Limb (tissue), 2 donors: ENCODE data around the gene GALNT7.

Source experiments
- DNase-seq, 2 donors: peaks; one replicate each; pipeline ENCODE4 v3.0.0-alpha.2; 2016; ENCODE audit errors: extremely low spot score in 2 of 2

The GALNT7 gene

DNA sequence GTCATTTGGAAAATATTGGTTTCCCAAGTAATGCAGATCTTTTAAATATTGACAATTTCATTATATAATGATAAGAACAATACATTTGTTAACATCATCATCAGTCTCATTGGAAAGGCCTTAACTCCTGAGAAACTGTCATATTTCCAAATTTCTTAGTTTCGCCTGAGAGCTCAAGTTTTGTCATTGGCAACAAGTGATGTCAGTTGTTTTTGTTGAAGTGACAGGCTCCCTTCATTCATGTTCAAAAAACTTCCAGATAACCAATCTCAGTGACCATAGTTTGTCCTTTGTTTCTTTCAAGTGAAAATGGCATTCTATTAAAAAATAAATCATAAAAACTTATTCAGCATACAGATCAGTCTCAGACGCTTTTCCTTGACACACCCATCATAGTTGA, 93.8 kb downstream of the GALNT7 start:
- no peak for DNase-seq

DNA sequence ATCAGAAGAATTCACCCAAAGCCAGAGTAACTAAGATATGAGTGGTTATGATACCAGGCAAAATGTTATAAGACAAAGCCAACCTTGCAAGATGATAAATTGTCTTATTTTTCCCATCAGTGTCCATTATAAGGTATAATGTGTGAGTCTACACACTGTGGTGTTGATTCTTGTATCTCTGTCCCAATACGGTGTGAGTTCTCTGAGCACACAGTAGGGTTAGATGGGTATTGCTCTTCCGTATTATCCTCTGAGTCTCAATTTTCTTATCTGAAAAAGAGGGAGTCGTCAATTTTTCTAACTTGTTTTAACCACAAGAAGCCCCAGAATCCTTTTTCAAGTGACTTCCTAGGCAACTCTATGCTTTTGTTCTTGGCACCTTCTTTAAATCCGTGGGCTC, 95.6 kb downstream of the GALNT7 start:
- no peak for DNase-seq

DNA sequence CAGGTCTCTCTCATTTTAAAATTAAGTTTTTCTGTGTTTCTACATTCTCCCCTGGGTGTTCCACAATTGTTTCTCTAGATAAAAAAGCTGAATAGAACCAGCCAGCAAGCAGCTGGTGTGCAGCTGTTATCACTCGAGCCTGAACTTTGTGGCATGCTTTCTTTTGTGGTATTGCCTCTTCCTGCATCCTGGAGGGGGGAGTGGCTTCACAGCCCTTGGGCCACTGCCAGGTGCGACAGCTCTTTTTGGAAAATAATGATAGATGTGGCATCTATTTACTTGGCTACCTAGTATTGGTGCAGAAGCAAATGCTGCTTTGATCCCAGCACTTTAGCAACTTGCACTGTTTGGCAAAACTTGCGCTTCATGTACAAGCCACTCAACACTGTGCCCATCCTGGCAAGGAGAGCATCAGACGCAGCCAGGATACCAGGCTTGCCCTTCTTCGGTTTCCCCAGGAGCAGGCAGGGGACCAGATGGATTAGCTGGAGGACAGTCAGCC, 96.1 kb downstream of the GALNT7 start:
- peak; percentile 65 to 80 for DNase-seq

DNA sequence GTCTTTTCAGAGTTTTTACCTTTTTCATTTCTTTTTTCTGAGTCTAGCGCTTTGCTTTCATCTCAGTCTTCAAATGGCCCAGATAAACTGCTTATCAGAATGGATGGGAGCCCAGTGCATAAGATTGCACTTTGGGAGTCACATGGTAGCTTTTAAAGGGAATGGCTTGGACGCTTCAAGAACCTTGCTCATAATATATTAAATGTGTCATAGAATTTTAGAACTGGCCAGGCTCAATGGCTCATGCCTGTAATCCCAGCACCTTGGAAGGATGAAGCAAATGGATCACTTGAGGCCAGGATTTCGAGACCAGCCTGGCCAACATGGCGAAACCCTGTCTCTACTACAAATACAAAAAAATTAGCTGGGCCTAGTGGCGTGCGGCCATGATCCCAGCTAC, 97.1 kb downstream of the GALNT7 start:
- DNase-seq, result no peak

DNA sequence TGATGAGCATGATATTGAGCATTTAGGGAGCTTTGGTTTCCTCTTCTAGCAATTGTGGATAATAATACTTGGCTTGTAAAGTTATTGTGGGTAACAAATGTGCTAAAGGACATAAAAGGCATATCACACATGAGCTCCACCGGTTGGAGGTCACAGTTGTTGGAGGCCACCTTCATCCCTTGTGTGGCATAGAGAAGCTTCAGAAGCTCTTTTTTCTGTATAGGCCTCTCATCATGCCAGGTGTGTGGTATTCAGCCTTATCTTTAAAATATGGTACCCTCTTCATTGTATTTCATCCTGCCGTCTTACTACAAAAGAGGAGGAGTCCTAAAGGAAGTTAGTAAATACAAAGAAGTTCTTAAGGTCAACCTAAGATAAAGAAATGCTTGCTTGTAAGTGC, 99.1 kb downstream of the GALNT7 start:
- DNase-seq, result no peak

DNA sequence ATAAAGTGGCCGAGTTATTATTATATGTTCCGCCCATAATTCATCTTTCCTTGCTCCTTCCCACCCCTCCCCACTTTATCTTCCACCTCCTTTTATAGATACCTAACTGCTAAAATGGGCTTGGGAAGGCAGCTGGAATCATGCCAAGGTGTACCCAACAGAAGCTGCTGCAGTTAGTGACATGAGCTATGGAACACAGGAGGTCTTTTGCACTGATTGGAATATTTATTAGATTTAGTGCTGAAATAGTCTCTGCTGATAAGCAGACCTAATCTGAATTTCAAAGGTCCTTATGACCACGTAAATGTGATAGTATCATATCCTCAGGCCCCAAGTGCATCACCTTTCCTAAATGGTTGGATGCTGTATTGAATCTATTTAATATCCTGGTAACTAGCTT, 100.7 kb downstream of the GALNT7 start:
- no peak for DNase-seq

DNA sequence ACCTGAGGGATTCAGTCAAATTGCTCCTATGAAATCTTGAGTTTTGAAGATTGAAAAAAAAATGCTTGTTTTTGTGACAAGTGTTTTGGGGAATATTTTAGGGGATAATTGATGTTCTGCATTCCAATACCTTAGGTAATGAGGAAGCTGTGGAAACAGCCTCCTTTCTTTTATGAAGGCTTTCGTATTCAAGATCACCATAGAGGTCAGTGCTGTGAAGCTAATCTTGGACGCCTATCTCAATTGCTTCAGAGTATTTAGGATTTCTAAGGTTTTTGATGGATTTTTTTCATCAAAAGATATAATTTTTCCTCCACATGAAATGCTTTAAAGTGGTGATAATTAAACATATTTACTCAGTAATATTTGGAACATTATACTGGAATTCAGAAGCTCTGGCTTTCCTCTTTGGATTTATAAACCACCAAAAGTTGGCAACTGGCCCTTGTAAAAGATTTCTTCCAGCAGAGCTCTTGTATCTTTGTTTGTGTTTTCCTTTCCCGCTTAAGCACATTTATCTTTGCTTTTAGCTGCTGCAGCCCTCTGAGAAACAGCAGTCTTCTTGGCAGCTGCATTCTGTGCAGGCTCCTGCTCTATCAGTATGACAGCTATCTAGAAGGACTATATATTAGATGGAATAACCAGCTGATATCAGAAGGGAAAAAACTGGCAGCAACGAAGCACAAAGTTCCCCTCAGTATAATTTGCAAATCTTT, 101.9 kb downstream of the GALNT7 start:
- DNase-seq, result peak in 1 of 2 donors; percentile 59

DNA sequence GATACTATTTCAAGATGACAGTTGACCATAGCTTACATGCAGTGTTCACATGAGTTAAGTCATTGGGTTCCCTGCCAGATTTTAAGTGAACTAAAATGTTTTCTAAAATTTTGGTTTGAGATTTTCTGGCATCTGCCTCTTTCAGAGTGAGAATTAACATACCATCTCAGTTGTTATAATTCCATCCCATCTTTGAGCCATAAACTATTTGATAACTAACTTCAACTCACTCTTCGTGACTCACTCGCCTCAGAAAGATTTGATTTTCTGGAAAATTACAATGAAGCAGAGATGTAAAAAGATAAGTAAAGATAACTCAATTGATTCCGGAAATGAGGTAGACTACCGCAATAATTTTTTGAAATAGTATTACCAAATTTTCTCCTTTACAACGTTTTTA, 103.7 kb downstream of the GALNT7 start:
- DNase-seq, result no peak

DNA sequence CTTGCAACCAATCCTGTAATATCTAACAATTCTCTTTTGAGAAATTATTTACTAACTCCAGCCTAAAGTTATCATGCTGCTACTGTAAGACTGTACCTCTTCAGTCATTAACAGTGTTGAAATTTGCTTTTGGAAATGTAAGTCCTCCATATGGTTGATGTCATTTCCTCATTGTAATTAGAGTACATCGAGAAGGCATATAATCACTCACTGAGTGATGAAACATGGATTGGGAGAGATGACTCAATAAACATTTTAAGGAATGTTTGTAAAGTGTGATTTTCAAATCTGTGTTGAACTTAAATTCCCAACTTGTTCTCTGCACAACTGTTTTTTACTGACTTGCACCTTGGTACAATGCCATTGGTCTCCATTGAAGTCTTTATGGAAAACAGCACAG, 104.4 kb downstream of the GALNT7 start:
- DNase-seq, result no peak

DNA sequence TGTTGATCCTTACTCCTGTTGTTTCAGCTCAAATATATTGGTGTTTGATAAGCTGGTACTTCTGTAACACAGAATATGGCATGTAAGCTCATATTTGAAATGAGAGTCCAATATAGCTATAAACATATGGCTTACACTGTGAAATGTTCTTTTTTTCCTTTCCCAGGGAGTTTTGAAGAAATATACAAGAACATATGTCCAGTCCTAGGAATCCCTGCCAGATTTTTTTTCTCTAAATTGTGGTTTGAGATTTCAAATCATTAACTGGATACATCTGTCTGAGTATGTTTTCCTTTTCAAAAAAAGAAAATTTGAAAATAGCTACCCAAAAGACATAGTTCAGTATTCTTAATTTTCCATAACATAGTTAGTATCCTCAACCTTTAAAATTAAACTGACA, 105.3 kb downstream of the GALNT7 start:
- DNase-seq, result peak in 1 of 2 donors; percentile 30

DNA sequence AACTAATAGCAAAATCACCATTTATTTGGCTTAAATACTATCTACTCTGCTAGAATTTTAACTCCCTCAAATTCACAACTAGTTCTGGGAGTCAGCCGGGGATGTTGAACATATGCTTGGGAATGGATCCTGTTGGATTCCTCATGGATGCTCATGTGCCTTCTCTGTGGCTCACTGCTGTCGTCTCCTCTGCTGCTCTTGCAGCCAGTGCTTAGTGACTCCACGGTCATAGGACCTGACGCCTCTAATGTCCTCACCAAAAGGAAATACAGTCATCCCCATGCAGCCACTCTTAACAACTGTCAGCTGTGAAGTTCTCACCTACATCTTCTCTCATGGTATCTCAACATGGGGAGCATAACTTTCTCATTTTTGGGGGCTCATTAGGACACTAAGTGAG, 106.1 kb downstream of the GALNT7 start:
- no peak for DNase-seq

DNA sequence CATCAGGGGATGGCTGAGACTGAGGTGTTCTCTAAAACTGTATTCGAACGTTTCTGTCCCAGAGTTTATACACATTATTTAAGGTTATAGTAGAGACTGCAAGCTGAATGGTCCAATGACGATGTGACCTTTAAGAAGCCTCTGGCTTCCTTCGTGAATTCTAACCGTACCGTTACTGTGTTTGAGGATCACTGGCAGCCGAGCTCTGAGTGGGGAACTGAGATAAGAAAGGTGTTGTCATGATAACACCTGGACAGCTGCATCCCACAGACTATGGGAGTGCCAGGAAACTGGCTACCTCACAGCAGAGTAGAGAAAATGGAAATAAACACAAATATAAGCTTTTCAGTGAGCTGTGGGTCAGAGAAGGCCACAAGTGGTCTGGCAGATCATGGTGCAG, 106.5 kb downstream of the GALNT7 start:
- no peak for DNase-seq

DNA sequence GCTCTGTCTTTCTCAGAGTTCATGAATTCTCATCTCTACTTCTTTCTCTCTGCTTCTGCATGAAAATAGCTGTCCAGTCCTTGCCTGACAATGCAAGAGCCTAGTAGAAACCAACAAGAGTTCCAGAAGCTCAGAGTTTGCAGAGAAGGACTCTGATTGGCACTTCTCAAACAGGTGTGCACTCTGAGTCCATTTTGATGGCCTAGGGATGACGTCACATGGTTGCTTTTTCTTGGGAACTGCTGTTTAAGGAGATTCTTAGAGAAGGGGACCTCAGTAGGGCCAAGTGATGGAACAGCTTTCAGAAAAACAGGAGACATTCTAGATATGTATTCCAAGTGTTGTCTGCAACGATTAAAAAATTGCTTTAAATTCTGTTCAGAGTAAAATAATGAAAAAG, 108.7 kb downstream of the GALNT7 start:
- no peak for DNase-seq

DNA sequence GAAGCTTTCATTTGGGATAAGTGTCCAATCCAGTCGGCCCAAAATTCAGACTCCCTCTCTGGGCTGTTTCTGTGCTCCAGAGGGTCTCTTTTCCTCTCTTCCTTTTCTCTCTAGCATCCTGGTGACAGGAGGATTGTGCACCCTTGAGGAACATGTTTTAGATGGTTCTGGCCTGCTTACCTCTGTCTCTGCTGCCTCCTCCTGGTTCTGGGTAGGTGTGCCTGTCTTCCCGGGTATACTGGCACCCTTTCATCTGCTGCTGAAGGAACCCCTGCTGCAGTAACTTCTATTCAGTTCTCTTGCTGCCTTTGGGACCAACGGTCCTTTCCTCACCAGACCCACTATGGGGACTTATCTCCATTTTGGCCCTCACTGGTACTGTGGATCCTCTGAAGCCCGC, 112.4 kb downstream of the GALNT7 start:
- DNase-seq, result no peak

DNA sequence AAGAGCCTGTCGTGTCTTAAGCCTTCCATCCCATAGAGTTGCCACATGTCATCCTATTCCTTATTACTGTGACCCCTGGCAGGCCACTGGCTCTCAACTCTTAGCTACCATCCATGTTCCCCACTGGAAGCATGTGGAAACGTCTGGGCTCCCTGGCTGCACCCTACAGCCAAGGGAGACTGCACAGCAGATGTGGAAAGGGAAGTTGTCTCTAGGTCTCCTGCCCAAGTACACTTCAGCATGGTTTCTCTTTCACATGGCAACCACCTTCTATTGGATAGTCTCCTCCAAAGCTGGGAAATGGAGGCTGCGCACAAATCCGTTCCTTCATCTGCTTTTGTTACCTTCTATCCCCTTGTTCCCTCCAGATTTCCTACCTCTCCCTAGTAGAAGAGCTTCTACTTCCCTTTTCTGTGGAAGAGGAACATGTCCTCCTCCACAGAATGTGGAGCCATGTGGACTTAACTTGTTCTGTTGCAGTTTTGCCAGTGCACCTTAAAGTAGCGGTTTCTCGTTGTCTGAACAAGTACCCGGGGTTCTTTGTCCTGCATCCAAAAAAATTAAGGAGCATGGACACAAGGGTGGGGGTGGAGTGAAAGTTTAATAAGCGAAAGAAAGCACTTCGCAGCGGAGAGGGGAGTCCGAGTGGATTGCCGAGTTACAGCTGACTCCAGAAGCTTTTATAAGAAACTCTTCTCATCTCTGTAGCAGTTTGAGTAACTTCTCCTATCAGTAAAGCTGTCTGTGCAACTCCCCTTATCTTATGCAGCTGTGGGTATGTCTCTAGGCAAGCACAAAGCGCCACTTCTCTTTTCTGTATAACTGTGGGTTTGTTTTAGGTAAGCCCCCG, 113.0 kb downstream of the GALNT7 start:
- DNase-seq, result no peak

DNA sequence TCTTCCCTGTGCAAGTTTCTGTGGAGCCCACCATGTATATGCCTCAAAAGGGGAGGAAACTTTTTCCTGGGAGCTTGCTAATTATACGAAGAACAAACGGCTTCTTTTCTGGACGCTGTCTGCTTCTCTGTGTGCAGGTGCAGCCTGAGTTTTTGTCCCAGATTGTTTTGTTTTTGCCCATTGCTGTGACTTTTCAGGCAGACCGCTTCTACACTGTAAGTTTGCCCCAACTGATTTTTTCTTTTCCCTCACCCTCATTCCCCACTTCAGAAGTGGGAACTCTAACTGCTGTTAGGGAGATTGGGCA, 113.6 kb downstream of the GALNT7 start:
- DNase-seq, result no peak

DNA sequence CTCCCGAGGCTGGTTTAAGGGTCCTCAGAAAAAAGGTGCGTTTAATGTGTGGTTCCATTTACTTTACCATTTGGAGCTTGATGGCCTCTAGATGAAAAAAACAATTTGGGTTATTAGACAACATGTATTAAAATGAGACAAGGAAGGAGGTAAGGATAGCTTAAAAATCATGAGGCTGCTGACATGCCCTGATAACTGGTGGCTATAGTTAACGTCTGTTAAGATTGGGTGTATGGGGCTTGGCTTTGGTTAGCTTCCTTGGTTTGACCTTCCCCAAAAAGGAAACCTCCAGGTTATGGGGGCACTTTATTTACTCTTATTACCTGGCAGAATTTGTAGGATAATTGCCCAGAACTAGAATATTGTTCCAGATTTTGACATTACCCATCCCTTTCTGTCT, 114.0 kb downstream of the GALNT7 start:
- no peak for DNase-seq

DNA sequence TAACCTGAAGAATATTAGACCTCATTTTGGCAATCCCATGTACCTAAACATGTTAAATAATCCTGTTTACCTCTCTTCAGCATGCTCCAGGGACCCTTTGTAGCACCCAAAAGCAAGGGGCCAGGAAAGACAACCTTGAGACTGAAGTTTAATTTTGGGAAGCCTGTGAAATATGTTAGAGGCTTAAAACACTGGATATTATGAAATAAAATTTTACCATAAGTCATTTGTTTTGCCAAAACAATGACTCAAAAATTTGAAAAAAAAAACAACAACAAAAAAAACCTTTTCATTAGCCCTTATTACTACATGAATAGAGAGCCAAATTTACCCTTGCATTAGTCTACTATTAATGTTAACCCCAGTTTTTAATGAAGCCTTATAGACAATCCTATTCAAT, 115.9 kb downstream of the GALNT7 start:
- DNase-seq, result no peak

DNA sequence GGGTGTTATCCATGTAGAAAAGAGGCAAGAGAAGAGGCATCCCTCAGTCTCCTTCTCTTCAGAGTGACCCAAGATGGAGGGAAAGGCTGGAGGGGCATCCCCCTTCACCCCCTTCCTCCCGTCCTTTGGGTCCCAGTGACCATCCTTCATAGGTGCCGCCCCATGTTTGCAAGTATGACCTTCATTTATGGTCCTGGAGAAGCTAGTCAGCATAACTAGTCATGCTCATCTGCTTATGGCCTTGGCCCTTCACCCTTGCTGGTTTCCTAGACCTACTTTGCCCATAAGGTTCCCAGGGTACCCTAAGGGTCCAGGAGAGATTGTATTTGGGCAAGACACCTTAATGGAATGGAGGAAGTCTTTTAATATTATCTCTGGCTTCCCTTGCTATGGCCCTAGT, 118.9 kb downstream of the GALNT7 start:
- no peak for DNase-seq

DNA sequence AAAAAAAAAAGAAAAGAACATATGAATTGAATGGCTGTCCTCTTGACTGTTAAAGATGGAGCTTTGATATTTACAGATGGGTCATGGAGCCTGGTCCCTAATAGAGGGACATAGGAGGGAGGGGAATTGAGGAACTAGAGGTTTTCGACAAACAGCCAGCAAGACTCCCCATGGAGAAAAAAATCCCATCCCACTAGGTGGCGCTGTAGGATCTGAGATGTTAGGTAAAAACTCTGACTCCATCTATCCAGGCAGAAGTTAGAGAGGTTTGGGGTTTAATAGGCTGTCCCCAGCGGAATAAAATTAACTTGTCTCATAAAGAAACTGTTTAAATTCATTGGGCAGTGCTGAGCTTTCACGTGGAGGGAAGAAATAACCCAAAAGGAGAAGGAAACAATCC, 119.7 kb downstream of the GALNT7 start:
- DNase-seq, result peak in 1 of 2 donors; percentile 45

DNA sequence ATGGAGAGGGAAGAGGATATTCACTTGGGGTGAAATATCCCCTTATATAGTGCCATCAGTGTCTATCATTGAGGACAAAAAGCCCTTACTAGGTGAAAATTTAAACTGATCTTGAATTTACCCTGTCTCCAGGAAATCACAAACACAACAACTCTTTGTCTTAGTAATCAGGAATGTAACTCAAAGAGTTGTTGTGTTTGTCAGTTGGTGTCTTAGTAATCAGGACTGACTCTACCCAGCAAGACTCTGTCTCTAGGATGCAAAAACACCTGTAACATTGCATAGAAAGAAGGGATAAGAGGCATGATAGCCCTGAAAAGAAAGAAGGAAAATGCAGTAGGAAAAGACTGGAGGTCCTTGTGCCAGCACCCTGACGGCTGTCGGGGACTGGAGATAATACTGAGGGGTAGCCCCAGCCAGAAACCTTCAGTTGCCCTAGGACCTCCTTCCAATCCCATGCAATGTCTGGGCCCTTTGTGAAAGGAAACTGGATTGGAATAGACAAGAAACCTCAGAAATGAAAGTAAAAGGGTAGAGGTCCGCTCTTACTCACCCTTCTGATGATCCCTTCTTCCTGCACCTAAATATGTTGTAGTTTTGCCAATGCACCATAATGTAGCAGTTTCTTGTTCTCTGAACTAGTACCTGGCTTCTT, 120.2 kb downstream of the GALNT7 start:
- DNase-seq, result no peak

DNA sequence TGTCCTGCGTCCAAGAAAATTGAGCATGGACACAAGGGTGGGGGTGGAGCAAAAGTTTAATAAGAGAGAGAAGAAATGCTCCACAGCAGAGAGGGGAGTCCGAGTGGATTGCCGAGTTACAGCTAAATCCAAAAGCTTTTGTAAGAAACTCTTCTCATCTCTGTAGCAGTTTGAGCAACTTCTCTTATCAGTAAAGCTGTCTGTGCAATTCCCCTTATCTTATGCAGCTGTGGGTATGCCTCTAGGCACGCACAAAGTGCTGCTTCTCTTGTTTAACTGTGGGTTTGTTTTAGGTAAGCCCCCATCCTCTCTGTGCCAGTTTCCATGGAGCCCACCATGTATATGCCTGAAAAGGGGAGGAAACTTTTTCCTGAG, 120.7 kb downstream of the GALNT7 start:
- DNase-seq, result no peak

DNA sequence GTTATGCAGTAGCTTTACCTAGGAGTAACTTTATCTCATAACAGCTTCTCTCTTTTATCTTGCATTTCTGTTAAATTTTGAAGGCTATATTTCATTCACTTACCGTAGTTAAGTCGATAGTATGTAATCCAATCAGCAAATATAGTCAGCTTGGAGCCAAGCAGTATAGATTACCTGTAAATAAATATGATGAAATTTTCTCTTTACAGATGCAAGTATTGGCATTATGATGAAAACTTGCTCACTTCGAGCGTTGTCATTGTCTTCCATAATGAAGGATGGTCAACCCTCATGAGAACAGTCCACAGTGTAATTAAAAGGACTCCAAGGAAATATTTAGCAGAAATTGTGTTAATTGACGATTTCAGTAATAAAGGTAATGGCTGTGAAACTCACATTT, 123.3 kb downstream of the GALNT7 start:
- no peak for DNase-seq
